GM19193 (cell line): ENCODE data around the gene PALLD.

Experiments
- POLR2A ChIP-seq: IDR thresholded peaks from 4 replicates; pipeline ENCODE4 v1.6.1; 2011; ENCODE audit not compliant: insufficient read depth, insufficient read length; ENCODE audit errors: extremely low read depth

PALLD gene

GRCh38 chr4:168536448-168536847 lies 39.6 kb downstream of the PALLD start:
- no peak for TF ChIP-seq POLR2A

GRCh38 chr4:168537086-168537485 lies 40.2 kb downstream of the PALLD start:
- no peak for TF ChIP-seq POLR2A

- TF ChIP-seq POLR2A: no peak
These were observed 40.7 kb downstream of the PALLD start for GRCh38 chr4:168537571-168537970.

- TF ChIP-seq POLR2A: no peak
These were observed 41.8 kb downstream of the PALLD start for GRCh38 chr4:168538632-168539031.

- TF ChIP-seq POLR2A: no peak
These were observed 43.2 kb downstream of the PALLD start for GRCh38 chr4:168540086-168540485.

- TF ChIP-seq POLR2A: no peak
These were observed 43.8 kb downstream of the PALLD start for GRCh38 chr4:168540503-168541265.

- TF ChIP-seq POLR2A: no peak
These were observed 44.6 kb downstream of the PALLD start for GRCh38 chr4:168541266-168541953.

- TF ChIP-seq POLR2A: no peak
These were observed 52.3 kb downstream of the PALLD start for GRCh38 chr4:168549143-168549542.

GRCh38 chr4:168550064-168550766 lies 53.4 kb downstream of the PALLD start:
- TF ChIP-seq POLR2A: no peak

GRCh38 chr4:168551211-168551610 lies 54.4 kb downstream of the PALLD start:
- TF ChIP-seq POLR2A: no peak

GRCh38 chr4:168551945-168552695 lies 55.3 kb downstream of the PALLD start:
- no peak for TF ChIP-seq POLR2A

GRCh38 chr4:168553714-168554370 lies 57.0 kb downstream of the PALLD start:
- TF ChIP-seq POLR2A: no peak

GRCh38 chr4:168555437-168555836 lies 58.6 kb downstream of the PALLD start:
- TF ChIP-seq POLR2A: no peak

GRCh38 chr4:168557658-168558057 lies 60.8 kb downstream of the PALLD start:
- no peak for TF ChIP-seq POLR2A
